Large intestine (tissue), 3 donors: Measurements from ENCODE around the gene LY86. TPM values are rescaled to one million over a fixed set of nuclear protein-coding genes. Genes with fewer than 3 reads are reported as not detected.
"Not testable (repeated sequence)": the region's sequence is repeated elsewhere in the genome, so short reads cannot be mapped to it uniquely, and the experiment has no call there.

Experiments used
- DNase-seq, 2 donors: peaks; one replicate each; pipeline versions ENCODE4 v3.0.0 to v3.0.0-alpha.2; 2013
- H3K27ac ChIP-seq: one replicate; pipeline ENCODE4 v1.5.1; 2013; ENCODE audit warnings: low read length
- H3K27me3 ChIP-seq: 2 replicates; pipeline ENCODE4 v1.6.1; 2013; ENCODE audit warnings: low read length; ENCODE audit not compliant: control insufficient read depth, insufficient read depth
- H3K36me3 ChIP-seq: 2 replicates; pipeline ENCODE4 v1.6.1; 2013; ENCODE audit warnings: low read length; ENCODE audit not compliant: control insufficient read depth, insufficient read depth
- H3K4me1 ChIP-seq: one replicate; pipeline ENCODE4 v1.6.1; 2013; ENCODE audit warnings: low read length; ENCODE audit not compliant: control insufficient read depth, insufficient read depth
- H3K4me3 ChIP-seq: one replicate; pipeline ENCODE4 v1.5.1; 2013; ENCODE audit warnings: low read length
- H3K9me3 ChIP-seq: one replicate; pipeline ENCODE4 v1.6.1; 2013; ENCODE audit warnings: mild to moderate bottlenecking, low read depth, low read length, moderate library complexity; ENCODE audit not compliant: control insufficient read depth
- WGBS: methylation state at CpG from one replicate; pipeline ENCODE4 v1.1.5; 2013; ENCODE audit warnings: low lambda C conversion rate; ENCODE audit not compliant: insufficient coverage; 5-methylcytosine and 5-hydroxymethylcytosine counted together
- polyA plus RNA-seq: library from polyadenylated mRNA; unstranded; fragments of 120-200 nt; gene quantifications from one replicate; pipeline ENCODE4 v1.2.1, GENCODE V29; 2013

Gene LY86
- polyA plus RNA-seq, 1 donor: 3.5 TPM

- H3K36me3 ChIP-seq: no peaks in the 10 kb centered on the region
- WGBS: no CpG with 5 or more reads among the region's 3 CpGs
- peaks cover 5% of the 10 kb centered on the region for H3K27me3 ChIP-seq
- H3K4me1 ChIP-seq: peaks cover 3% of the 10 kb centered on the region
- no peak overlapping the region for H3K27ac ChIP-seq
- DNase-seq: no peak
- no peak overlapping the region for H3K4me3 ChIP-seq
- no peaks in the 10 kb centered on the region for H3K9me3 ChIP-seq
These were observed 7.4 kb downstream of the LY86 start for GRCh38 chr6:6595952-6596351.

DNA sequence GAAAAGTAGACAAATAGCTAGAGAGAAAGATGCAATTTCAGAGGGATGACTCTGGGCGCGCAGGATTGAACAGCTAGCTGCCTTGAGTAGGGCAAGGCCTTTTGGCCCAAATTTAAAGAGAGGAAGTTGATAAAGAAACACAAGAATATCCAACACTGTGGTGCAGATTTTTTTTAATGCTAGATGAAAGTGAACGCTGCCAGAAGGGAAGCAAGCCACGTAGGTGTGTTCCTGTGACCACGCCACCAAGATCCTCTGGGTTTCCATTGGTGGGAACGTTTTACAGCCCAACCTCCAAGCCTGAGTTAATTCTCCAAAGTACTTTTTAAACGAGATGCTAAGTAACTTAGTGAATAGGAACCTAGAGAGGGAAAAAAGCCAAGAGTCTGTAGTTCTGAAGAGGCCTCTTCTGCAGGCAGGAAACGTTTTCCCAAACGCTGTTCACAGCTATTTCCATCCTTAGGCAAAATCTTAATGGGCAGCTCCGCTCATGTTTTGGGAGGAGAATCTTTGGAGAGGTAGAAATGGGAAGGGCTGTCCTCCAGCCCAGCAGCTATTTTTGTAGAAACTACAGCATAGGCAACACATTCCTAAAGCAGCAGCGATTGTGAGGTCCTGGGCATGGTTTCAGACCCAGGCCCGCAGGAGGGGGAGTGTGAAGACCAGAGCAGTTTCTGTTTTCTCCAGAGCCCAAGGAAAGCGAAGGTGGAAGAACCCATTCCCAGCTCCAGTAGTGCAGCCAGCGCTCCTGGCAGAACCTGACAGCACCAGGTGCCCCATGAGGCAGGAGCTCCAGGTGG lies 8.2 kb downstream of the LY86 start:
- peaks cover 3% of the 10 kb centered on the region for H3K4me1 ChIP-seq
- H3K27me3 ChIP-seq: peaks cover 5% of the 10 kb centered on the region
- WGBS: 82% methylated on average over 3 of the region's 14 CpGs
- H3K9me3 ChIP-seq: no peaks in the 10 kb centered on the region
- no peaks in the 10 kb centered on the region for H3K36me3 ChIP-seq
- no peak overlapping the region for H3K27ac ChIP-seq
- DNase-seq: no peak
- H3K4me3 ChIP-seq: no peak overlapping the region

- peaks cover 3% of the 10 kb centered on the region for H3K4me1 ChIP-seq
- no peaks in the 10 kb centered on the region for H3K36me3 ChIP-seq
- no CpG with 5 or more reads among the region's 5 CpGs for WGBS
- no peak for DNase-seq
- peaks cover 5% of the 10 kb centered on the region for H3K27me3 ChIP-seq
- no peaks in the 10 kb centered on the region for H3K9me3 ChIP-seq
- no peak overlapping the region for H3K27ac ChIP-seq
- no peak overlapping the region for H3K4me3 ChIP-seq
These were observed 9.2 kb downstream of the LY86 start for GRCh38 chr6:6597682-6598081.

GRCh38 chr6:6599468-6599873 lies 11.0 kb downstream of the LY86 start:
- Histone ChIP-seq H3K4me3 (no peak overlapping the region), H3K9me3 (no peaks in the 10 kb centered on the region), H3K4me1 (peaks cover 3% of the 10 kb centered on the region), H3K27me3 (peaks cover 5% of the 10 kb centered on the region), H3K27ac (no peak overlapping the region), H3K36me3 (no peaks in the 10 kb centered on the region)
- WGBS: no CpG with 5 or more reads among the region's 4 CpGs
- DNase-seq: no peak

- H3K9me3 ChIP-seq: no peaks in the 10 kb centered on the region
- H3K4me3 ChIP-seq: no peak overlapping the region
- no peaks in the 10 kb centered on the region for H3K36me3 ChIP-seq
- DNase-seq: no peak
- H3K27me3 ChIP-seq: peaks cover 5% of the 10 kb centered on the region
- WGBS: no CpG with 5 or more reads among the region's 4 CpGs
- no peak overlapping the region for H3K27ac ChIP-seq
- peaks cover 3% of the 10 kb centered on the region for H3K4me1 ChIP-seq
These were observed 12.4 kb downstream of the LY86 start for GRCh38 chr6:6600875-6601274.

DNA sequence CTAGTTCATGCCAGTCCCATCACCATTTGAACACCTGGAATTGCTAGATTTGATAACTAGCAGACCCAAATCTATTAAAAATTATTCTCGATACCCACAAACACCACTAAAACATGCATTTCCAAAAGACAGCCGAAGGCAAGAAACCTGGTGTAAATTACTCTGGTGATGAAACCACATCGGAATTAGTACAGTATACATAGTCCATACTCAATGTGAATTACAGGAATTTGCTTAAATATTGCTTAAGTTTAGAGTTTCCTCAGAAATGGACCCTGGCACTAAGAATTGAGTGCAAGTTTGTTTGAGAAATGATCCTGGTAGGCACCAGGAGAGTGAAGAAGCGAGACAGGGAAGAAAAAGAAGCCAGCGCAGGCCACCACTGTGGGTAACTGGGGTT lies 13.7 kb downstream of the LY86 start:
- H3K4me1 ChIP-seq: no peaks in the 10 kb centered on the region
- H3K9me3 ChIP-seq: no peaks in the 10 kb centered on the region
- 100% methylated on average over 1 of the region's 5 CpGs for WGBS
- H3K36me3 ChIP-seq: no peaks in the 10 kb centered on the region
- no peak for DNase-seq
- H3K27ac ChIP-seq: no peak overlapping the region
- peaks cover 5% of the 10 kb centered on the region for H3K27me3 ChIP-seq
- H3K4me3 ChIP-seq: no peak overlapping the region

GRCh38 chr6:6603317-6603716 lies 14.8 kb downstream of the LY86 start:
- DNase-seq: no peak
- Histone ChIP-seq H3K36me3 (no peaks in the 10 kb centered on the region), H3K4me1 (no peaks in the 10 kb centered on the region), H3K4me3 (no peak overlapping the region), H3K27me3 (no peaks in the 10 kb centered on the region), H3K9me3 (no peaks in the 10 kb centered on the region), H3K27ac (no peak overlapping the region)
- WGBS: no CpG with 5 or more reads among the region's 1 CpG

GRCh38 chr6:6604015-6604414 lies 15.5 kb downstream of the LY86 start:
- no peaks in the 10 kb centered on the region for H3K27me3 ChIP-seq
- H3K9me3 ChIP-seq: no peaks in the 10 kb centered on the region
- no peak overlapping the region for H3K27ac ChIP-seq
- no peak overlapping the region for H3K4me3 ChIP-seq
- H3K4me1 ChIP-seq: no peaks in the 10 kb centered on the region
- no peak for DNase-seq
- no peaks in the 10 kb centered on the region for H3K36me3 ChIP-seq

- DNase-seq: no peak
- no peaks in the 10 kb centered on the region for H3K27me3 ChIP-seq
- no peaks in the 10 kb centered on the region for H3K9me3 ChIP-seq
- no peaks in the 10 kb centered on the region for H3K36me3 ChIP-seq
- H3K4me1 ChIP-seq: no peaks in the 10 kb centered on the region
- H3K27ac ChIP-seq: no peak overlapping the region
- no CpG with 5 or more reads among the region's 3 CpGs for whole genome bisulfite sequencing
- no peak overlapping the region for H3K4me3 ChIP-seq
These were observed 16.0 kb downstream of the LY86 start for GRCh38 chr6:6604566-6604965.

DNA sequence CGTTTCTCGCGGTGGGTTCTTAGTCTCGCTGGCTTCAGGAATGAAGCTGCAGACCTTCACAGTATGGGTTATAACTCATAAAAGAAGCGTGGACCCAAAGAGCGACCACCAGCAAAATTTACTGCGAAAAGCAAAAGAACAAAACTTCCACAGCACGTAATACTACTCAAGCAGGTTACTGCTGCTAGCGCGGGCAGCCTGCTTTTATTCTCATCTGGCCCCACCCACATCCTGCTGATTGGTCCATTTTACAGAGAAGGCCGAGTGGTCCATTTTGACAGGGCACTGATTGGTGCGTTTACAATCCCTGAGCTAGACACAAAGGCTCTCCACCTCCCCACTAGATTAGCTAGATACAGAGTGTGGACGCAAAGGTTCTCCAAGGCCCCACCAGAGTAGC lies 17.4 kb downstream of the LY86 start:
- no peaks in the 10 kb centered on the region for H3K4me1 ChIP-seq
- no peak for DNase-seq
- no peaks in the 10 kb centered on the region for H3K27me3 ChIP-seq
- H3K27ac ChIP-seq: no peak overlapping the region
- H3K4me3 ChIP-seq: no peak overlapping the region
- WGBS: 74% methylated on average over 3 of the region's 13 CpGs
- no peaks in the 10 kb centered on the region for H3K9me3 ChIP-seq
- H3K36me3 ChIP-seq: no peaks in the 10 kb centered on the region

DNA sequence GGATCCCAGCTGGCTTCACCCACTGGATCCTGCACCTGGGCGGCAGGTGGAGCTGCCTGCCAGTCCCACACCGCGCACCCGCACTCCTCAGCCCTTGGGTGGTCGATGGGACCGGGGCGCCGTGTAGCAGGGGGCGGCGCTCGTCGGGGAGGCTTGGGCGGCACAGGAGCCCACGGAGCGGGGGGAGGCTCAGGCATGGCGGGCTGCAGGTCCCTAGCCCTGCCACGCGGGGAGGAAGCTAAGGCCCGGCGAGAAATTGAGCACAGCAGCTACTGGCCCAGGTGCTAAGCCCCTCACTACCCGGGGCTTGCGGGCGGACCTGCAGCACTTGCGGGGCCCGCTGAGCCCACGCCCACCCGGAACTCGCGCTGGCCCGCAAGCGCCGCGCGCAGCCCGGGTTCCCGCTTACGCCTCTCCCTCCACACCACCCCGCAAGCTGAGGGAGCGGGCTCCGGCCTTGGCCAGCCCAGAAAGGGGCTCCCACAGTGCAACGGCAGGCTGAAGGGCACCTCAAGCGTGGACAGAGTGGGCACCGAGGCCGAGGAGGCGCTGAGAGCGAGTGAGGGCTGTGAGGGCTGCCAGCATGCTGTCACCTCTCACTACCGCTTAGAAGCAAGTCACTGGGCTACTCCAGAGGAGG lies 18.0 kb downstream of the LY86 start:
- H3K27ac ChIP-seq, DNase-seq, H3K4me3 ChIP-seq, H3K27me3 ChIP-seq, H3K9me3 ChIP-seq, H3K36me3 ChIP-seq, H3K4me1 ChIP-seq: not testable (repeated sequence)
- no CpG with 5 or more reads among the region's 47 CpGs for WGBS
